Choroid plexus epithelial cell (primary cell): ENCODE measurements around the gene ASCL2.
"Not testable (repeated sequence)": the region's sequence is repeated elsewhere in the genome, so short reads cannot be mapped to it uniquely, and the experiment has no call there.

Experiments
- DNase-seq: peaks from one replicate; pipeline ENCODE4 v3.0.0-alpha.2; 2010; ENCODE audit warnings: low read depth
- H3K4me3 ChIP-seq: 2 replicates; pipeline ENCODE4 v1.5.1; 2011; ENCODE audit warnings: low read depth, mild to moderate bottlenecking, control low read depth, low read length, moderate library complexity
- TF ChIP-seq, protein P1 (sequence below): conservative IDR thresholded peaks from 2 replicates; pipeline ENCODE4 v1.5.1; 2011; ENCODE audit warnings: low read depth, mild to moderate bottlenecking, control low read depth, inconsistent platforms, low read length, moderate library complexity

The ASCL2 gene

DNA sequence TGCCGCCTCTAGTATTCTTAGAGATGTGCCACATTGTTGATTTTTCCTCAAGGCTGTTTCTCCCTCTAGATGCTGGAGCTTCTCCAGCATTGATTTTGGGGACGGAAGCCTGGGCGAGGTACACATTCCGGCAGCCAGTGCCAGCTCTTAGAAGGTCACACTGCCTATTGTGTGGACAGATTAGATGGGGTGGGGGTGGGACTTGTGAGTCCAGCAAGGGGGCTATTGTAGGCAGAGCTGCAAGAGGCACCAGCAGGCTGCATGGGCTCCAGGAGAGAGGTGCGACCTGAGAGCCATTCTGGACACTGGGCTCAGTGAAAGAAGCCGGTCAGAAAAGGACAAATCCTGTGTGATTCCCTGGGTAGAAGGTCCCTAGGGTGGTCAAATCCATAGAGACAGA is 19.0 kb upstream of the ASCL2 start:
- DNase-seq = no peak
- TF ChIP-seq, protein P1, sequence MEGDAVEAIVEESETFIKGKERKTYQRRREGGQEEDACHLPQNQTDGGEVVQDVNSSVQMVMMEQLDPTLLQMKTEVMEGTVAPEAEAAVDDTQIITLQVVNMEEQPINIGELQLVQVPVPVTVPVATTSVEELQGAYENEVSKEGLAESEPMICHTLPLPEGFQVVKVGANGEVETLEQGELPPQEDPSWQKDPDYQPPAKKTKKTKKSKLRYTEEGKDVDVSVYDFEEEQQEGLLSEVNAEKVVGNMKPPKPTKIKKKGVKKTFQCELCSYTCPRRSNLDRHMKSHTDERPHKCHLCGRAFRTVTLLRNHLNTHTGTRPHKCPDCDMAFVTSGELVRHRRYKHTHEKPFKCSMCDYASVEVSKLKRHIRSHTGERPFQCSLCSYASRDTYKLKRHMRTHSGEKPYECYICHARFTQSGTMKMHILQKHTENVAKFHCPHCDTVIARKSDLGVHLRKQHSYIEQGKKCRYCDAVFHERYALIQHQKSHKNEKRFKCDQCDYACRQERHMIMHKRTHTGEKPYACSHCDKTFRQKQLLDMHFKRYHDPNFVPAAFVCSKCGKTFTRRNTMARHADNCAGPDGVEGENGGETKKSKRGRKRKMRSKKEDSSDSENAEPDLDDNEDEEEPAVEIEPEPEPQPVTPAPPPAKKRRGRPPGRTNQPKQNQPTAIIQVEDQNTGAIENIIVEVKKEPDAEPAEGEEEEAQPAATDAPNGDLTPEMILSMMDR = no peak

DNA sequence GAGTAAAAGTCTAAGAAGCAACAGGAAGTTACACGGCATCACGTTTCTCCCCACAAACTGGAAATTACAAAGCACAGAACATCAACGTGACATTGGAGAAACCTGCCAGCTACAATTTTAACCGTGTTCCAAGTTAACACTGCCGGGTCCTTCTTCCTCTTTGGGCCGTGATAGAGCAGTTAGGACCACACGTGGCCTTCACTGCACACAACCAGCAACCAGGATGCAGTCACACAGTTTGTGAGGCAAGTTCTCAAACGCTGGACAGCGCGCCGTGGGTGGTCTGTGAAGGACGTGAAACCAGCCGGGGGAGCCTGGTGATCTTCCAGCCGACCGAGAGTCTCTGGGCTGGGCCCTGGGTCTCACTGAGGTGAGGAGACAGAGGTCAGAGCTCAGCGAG is 16.7 kb upstream of the ASCL2 start:
- no peak overlapping the region for H3K4me3 ChIP-seq
- TF ChIP-seq, protein P1 = no peak
- no peak for DNase-seq

More for the DNA sequence above, 19.0 kb upstream of the ASCL2 start:
- H3K4me3 ChIP-seq = no peak overlapping the region

DNA sequence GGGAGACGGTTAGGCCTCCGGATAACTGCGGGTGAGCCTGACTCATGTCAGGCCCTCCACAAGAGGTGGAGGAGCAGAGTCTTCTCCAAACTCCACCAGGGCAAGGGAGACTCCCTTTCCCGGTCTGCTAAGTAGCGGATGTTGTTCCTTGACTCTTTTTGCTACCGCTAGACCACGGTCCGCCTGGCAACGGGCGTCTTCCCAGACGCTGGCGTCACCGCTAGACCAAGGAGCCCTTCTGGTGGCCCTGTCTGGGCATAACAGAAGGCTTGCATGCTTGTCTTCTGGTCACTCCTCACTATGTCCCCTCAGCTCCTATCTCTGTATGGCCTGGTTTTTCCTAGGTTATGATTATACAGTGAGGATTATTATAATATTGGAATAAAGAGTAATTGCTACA is 16.0 kb upstream of the ASCL2 start:
- H3K4me3 ChIP-seq, DNase-seq: not testable (repeated sequence)

DNA sequence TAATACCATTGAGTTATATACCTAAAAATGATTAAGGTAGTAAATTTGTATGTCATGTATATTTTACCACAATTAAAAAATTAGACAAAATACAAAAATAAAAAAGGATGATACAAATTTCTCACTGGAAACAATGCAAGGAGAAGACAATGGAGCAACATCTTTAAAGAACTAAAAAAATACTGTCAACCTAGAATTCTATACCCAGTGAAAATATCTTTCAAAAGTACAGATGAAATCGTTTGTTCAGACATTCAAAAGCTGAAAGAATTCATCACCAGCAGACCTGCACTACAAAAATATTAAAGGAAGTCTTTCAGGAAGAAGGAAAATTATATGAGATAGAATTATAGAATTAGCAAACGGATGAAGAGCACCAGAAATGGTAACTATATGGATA is 9.8 kb upstream of the ASCL2 start:
- DNase-seq = no peak
- H3K4me3 ChIP-seq = no peak overlapping the region
- TF ChIP-seq, protein P1 = no peak

DNA sequence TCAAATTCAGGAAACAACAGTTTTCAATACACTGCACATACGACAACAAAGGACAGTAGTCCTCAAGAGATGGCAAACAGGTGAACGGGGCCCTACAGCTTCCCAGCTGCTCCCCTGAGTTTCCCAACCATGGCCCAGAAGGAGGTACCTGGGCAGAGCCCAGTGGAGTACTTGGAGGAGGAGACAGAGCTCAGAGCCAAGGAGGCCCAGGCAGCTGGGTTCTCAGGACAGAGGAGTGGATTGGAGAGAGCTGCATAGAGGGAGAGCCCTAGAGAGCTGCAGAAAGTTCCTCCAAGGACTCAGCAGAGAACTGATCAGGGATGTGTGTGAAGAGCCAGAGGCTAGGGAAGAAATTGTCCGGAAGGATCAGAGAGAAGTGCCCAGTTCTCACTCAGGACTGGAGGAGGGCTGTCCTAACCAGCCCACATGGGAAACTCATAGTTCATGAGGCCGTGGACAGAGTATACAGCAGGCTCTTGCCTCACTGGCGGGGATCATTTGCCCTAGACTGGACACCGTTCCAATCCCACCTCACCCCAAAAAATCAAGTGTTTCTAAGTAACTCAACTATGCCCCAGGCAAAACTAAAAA is 7.6 kb upstream of the ASCL2 start:
- DNase-seq = no peak

DNA sequence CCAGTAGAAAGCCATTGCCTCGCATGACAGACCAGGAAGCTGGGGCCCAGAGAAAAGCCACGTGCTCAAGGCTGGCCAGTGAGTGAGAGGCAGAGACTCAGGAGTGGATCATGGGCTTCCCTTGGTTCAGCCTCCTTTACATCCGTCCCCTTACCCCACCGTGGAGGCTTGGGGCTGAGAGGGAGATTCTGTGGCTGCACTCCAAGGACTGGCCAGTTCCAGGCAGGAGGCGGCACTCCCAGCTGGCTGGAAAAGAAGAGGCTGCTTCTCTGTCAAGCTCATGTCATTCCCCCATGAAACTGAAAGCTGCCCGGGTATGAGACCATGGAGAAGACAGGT is 6.6 kb upstream of the ASCL2 start:
- TF ChIP-seq, protein P1 = no peak
- H3K4me3 ChIP-seq = no peak overlapping the region
- DNase-seq = no peak

More for the DNA sequence above, 7.6 kb upstream of the ASCL2 start:
- TF ChIP-seq, protein P1 = no peak
- H3K4me3 ChIP-seq = no peak overlapping the region

DNA sequence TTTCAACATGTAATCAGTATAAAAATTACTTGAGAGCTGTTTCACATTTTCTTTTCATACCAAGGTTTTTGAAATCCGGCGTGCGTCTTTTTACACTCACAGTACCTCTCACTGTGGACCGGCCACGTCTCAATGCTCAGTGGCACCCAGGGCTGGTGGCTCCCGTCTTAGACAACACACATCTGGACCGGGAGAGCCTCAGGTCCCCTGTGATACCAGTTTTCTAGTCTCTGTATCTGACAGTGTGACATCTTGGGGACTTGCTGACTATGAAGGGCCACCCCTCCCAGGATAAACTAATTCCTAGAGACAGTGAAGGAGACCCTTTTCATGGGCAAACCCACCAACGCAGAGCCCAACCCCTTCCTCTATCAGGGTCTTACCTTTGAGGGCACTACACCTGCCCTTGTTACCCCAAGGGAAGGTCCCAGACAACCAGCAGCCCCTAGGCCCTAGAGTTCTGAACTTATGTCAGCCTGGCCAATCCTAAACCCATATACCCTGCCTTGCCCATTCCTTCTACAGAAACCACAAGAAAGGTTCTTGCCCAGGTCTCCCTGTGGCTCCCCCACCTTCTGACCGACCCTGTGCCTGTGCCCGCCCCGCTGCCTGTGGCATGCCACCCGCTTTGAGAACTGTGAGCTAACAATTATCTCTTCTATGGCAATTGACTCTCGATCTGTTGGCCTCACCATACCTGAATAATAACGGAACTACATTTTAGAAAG is 6.1 kb upstream of the ASCL2 start:
- TF ChIP-seq, protein P1 = no peak
- H3K4me3 ChIP-seq = no peak overlapping the region
- DNase-seq = no peak
